GM06990 (cell line): ENCODE results near the gene COL1A2.

ENCODE experiments used
- DNase-seq: peaks from one replicate; pipeline ENCODE4 v3.0.0-alpha.2; 2011; ENCODE audit not compliant: insufficient read length; ENCODE audit errors: extremely low read depth
- H3K27me3 ChIP-seq: replicated peaks from 2 replicates; pipeline ENCODE4 v1.6.0; 2011; ENCODE audit warnings: low read length; ENCODE audit not compliant: control insufficient read depth, insufficient read depth
- H3K36me3 ChIP-seq: 2 replicates; pipeline ENCODE4 v1.5.1; 2011; ENCODE audit warnings: low read length; ENCODE audit not compliant: control insufficient read depth, insufficient read depth
- H3K4me3 ChIP-seq: replicated peaks from 2 replicates; pipeline ENCODE4 v1.5.1; 2011; ENCODE audit warnings: low read depth, mild to moderate bottlenecking, control low read depth, low read length
- TF ChIP-seq, protein P1 (sequence below): IDR thresholded peaks from 2 replicates; pipeline ENCODE4 v1.5.1; 2011; ENCODE audit warnings: low read length, control low read depth, mild to moderate bottlenecking, inconsistent platforms; ENCODE audit not compliant: insufficient read depth, poor library complexity, severe bottlenecking

COL1A2 gene

DNA sequence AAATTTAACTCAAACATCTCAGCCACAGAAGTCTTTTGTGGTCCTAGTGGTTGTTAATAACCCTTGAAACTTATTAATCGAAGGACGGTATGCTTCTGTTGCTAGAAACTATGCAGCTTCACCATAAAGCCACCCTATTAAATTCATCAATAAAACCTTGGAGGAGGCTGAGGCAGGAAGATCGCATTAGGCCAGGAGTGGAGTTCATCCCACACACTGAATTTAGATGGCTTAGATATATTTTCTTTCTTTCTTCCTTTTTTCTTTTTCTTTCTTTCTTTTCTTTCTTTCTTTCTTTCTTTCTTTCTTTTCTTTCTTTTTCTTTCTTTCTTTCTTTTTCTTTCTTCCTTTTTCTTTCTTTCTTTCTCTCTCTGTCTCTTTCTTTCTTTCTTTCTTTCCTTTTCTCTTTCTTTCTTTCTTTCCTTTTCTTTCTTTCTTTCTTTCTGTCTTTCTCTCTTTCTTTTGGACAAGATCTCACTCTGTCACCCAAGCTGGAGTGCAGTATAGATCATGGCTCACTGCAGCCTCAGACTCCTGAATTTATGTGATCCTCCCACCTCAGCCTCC is 84.0 kb downstream of the COL1A2 start:
- DNase-seq, result no peak
- no peaks in the 10 kb centered on the region for H3K36me3 ChIP-seq
- TF ChIP-seq, protein P1, sequence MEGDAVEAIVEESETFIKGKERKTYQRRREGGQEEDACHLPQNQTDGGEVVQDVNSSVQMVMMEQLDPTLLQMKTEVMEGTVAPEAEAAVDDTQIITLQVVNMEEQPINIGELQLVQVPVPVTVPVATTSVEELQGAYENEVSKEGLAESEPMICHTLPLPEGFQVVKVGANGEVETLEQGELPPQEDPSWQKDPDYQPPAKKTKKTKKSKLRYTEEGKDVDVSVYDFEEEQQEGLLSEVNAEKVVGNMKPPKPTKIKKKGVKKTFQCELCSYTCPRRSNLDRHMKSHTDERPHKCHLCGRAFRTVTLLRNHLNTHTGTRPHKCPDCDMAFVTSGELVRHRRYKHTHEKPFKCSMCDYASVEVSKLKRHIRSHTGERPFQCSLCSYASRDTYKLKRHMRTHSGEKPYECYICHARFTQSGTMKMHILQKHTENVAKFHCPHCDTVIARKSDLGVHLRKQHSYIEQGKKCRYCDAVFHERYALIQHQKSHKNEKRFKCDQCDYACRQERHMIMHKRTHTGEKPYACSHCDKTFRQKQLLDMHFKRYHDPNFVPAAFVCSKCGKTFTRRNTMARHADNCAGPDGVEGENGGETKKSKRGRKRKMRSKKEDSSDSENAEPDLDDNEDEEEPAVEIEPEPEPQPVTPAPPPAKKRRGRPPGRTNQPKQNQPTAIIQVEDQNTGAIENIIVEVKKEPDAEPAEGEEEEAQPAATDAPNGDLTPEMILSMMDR, result no peak

More for the DNA sequence above, 84.0 kb downstream of the COL1A2 start:
- Histone ChIP-seq H3K27me3 (no peaks in the 10 kb centered on the region), H3K4me3 (no peak overlapping the region)
